AG04449 (cell line): ENCODE data around the gene FUS.
"Not testable (repeated sequence)": the region's sequence is repeated elsewhere in the genome, so short reads cannot be mapped to it uniquely, and the experiment has no call there.

Source experiments
- CTCF ChIA-PET: fragments of 350-600 bp; formaldehyde crosslinking; extraction: SDS; loops from one replicate; lab custom pipeline; 2021; ENCODE audit warnings: antibody characterized with exemption; lab: Yijun Ruan, JAX
- POLR2A ChIA-PET: fragments of 400-600, 350-600 bp; formaldehyde crosslinking; extraction: SDS; loops from one replicate; lab custom pipeline; 2020; ENCODE audit warnings: antibody characterized with exemption, inconsistent platforms; lab: Yijun Ruan, JAX
- DNase-seq: peaks from one replicate; pipeline ENCODE4 v3.0.0-alpha.2; 2010; ENCODE audit warnings: low read depth, low spot score
- H3K4me3 ChIP-seq: 2 replicates; pipeline ENCODE4 v1.5.1; 2011; ENCODE audit warnings: low read depth, mild to moderate bottlenecking, control low read depth, low read length
- CTCF ChIP-seq: IDR thresholded peaks from one replicate; pipeline ENCODE4 v1.5.1; 2011; ENCODE audit warnings: mild to moderate bottlenecking, moderate library complexity, low read length, control low read depth, inconsistent platforms; ENCODE audit not compliant: insufficient read depth; ENCODE audit errors: missing control alignments

Gene FUS

DNA sequence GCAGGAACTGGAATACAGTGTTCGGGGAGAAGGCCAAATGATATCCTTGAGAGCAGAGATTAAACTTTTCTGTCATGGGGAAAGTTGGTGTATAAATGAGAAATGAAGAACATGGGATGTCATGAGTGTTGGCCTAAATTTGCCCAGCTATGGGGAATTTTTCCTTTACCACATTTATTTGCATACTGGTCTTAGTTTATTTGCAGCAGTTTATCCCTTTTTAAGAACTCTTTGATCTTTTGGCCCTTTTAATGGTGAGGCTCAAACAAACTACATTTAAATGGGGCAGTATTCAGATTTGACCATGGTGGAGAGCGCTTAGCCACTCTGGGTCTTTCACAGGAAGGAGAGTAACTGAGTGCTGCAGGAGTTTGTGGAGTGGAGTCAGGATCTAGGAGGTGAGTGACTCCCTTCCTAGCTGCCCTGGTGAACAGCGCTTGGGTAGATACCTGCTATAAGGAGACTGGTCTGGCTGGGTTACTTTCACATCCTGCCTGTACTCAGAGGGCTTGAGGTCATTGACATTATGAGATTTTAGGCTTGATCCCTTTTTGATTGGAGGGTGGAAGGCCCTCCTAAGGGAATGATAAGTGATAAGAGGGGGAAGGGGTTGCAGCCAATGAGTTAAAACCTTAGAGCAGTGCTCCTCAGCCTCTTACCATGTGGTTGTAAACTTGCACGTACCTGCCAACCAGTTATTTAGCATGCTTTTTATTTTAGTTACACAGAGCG, 11.9 kb downstream of the FUS start:
- TF ChIP-seq CTCF = no peak
- H3K4me3 ChIP-seq = no peak overlapping the region
- DNase-seq = no peak
- ChIA-PET POLR2A (interaction anchor here (1.0 kb wide), 1 partner anchor 8 kb away, joined by 4 read pairs; no protein-coding TSS in a partner anchor), CTCF (interaction anchor here (2.0 kb wide), 1 partner anchor 49 kb away, joined by 6 read pairs; no protein-coding TSS in a partner anchor)

DNA sequence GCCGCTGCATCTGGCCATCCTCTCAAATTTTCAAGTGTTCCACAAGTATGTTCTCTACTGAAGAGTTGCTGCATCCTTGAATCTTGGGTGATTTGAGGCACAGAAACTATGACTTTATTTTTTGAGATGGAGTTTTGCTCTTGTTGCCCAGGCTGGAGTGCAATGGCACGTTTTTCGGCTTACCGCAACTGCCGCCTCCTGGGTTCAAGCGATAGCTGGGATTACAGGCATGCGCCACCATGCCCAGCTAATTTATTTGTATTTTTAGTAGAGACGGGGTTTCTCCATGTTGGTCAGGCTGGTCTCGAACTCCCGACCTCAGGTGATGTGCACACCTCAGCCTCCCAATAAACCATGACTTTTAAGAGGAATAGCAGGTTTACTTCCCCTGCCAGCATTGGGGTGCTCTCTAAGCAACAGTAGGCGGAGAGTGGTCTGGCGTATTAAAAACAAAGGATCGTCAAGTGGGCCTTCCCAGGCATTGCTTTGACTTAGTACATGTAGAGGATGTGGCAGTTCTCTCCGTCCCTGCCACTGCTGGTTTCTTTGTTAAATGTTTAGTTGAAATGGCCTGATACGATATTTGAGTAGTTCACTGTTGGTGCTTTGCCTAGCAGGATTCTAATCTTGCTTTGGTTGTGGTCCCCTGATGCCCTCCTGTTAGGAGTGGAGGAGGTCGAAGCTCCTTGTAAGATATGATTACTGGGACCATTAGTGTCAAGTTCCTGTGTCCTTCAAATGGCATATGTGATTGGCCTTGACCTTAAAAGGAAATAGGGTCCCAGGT, 13.1 kb downstream of the FUS start:
- TF ChIP-seq CTCF = no peak

GRCh38 chr16:31193874-31194273, 13.9 kb downstream of the FUS start:
- no peak for DNase-seq
- ChIA-PET CTCF (interaction anchor here (0.6 kb wide), 1 partner anchor 13 kb away, joined by 3 read pairs; no protein-coding TSS in a partner anchor), POLR2A (interaction anchor here (0.7 to 1.2 kb wide), 2 partner anchors 14 to 521 kb away, joined by 3 read pairs; partner anchors contain the start of gene FUS)
- H3K4me3 ChIP-seq = no peak overlapping the region
- TF ChIP-seq CTCF = no peak

More for the DNA sequence above, 13.1 kb downstream of the FUS start:
- ChIA-PET CTCF (interaction anchor here (0.6 to 2.0 kb wide), 2 partner anchors 14 to 51 kb away, joined by 3 to 6 read pairs; no protein-coding TSS in a partner anchor), POLR2A (interaction anchor here (0.6 to 1.2 kb wide), 4 partner anchors 9 to 244 kb away, joined by 3 to 4 read pairs (median 4); partner anchors contain the start of gene FUS)
- no peak overlapping the region for H3K4me3 ChIP-seq
- DNase-seq = no peak

DNA sequence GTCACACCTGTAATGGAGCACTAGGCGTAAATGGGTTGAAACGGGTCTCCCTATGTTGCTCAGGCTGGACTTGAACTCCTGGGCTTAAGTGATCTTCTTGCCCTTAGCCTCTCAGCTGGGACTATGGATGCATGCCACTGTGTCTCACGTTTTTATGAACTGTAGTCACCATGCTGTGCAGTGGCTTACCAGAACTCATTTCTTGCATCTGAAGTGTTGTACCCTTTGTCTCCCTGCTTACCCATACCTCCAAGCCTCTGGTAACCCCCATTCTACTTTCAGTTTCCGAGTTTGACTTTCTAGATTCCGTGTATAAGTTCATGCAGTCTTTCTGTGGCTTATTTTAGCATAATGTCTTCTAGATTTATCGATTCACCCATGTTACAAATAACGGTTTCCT, 15.0 kb downstream of the FUS start:
- DNase-seq = no peak
- ChIA-PET CTCF (interaction anchor here (2.4 kb wide), 1 partner anchor 52 kb away, joined by 7 read pairs; no protein-coding TSS in a partner anchor), POLR2A (interaction anchor here (0.6 to 0.8 kb wide), 2 partner anchors 15 kb away, joined by 3 read pairs; partner anchors contain the start of gene FUS)
- H3K4me3 ChIP-seq = no peak overlapping the region
- TF ChIP-seq CTCF = no peak

DNA sequence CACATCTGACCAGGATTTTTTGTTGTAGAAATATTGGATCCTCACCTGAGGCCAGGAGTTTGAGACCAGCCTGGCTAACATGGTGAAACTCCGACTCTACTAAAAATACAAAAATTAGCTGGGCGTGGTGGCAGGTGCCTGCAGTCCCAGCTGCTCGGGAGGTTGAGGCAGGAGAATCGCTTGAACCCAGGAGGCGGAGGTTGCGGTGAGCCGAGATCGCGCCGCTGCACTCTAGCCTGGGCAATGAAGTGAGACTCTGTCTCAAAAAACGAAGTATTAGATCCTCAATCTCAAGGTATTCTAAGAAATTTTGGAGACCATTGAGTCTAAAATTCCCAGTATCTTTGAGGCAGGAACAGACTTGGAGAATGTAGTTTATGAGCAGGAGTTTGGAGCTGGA, 15.9 kb downstream of the FUS start:
- H3K4me3 ChIP-seq, DNase-seq: not testable (repeated sequence)
- CTCF ChIA-PET = interaction anchor here (0.6 to 2.4 kb wide), 2 partner anchors 10 to 53 kb away, joined by 3 to 7 read pairs; no protein-coding TSS in a partner anchor
- POLR2A ChIA-PET = interaction anchor here (0.8 kb wide), 1 partner anchor 15 kb away, joined by 3 read pairs; no protein-coding TSS in a partner anchor

DNA sequence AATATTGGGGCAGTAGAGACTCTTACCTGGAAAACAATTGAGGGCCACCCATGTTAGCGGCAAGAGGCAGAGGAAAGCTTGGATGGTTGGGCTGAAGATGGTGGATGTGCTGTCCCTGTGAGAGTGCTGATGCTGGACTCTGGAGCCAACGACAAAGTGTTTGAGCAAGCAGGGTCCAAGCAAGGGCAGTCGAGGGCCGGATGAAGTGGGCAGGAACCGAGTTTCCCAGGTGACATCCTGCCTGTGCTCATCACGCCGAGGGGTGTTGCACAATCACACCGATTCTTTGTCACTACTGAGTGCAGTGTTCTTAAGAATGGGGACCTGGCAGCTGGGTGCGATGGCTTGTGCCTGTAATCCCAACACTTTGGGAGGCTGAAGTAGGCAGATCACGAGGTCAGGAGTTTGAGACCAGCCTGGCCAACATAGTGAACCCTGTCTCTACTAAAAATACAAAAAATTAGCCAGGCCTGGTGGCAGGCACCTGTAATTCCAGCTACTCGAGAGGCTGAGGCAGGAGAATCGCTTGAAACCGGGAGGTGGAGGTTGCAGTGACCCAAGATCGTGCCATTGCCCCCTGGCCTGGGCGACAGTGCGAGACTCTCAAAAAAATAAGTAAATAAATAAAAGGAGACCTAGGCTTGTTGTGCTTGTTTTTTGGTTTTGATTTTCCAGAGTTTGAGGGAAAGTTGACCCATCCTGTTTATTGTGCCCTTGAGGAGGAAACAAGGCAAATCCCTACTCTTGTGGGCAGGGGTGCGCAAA, 16.6 kb downstream of the FUS start:
- POLR2A ChIA-PET = interaction anchor here (0.7 kb wide), 1 partner anchor 493 kb away, joined by 3 read pairs; no protein-coding TSS in a partner anchor
- CTCF ChIA-PET = interaction anchor here (0.6 to 2.4 kb wide), 2 partner anchors 10 to 54 kb away, joined by 3 to 7 read pairs; no protein-coding TSS in a partner anchor
- H3K4me3 ChIP-seq = no peak overlapping the region
- no peak for DNase-seq
- no peak for TF ChIP-seq CTCF
